ENCODE results near the gene PVRIG. TPM values are rescaled to one million over a fixed set of nuclear protein-coding genes. Genes with fewer than 3 reads are reported as not detected.
"Not testable (repeated sequence)": the region's sequence is repeated elsewhere in the genome, so short reads cannot be mapped to it uniquely, and the experiment has no call there.

PVRIG gene
- 1 to 10 TPM in 2 of 4 donors, under 1 TPM in 1, not detected in 1; 0.23 to 1.5 (median 1.4) TPM for total RNA-seq

DNA sequence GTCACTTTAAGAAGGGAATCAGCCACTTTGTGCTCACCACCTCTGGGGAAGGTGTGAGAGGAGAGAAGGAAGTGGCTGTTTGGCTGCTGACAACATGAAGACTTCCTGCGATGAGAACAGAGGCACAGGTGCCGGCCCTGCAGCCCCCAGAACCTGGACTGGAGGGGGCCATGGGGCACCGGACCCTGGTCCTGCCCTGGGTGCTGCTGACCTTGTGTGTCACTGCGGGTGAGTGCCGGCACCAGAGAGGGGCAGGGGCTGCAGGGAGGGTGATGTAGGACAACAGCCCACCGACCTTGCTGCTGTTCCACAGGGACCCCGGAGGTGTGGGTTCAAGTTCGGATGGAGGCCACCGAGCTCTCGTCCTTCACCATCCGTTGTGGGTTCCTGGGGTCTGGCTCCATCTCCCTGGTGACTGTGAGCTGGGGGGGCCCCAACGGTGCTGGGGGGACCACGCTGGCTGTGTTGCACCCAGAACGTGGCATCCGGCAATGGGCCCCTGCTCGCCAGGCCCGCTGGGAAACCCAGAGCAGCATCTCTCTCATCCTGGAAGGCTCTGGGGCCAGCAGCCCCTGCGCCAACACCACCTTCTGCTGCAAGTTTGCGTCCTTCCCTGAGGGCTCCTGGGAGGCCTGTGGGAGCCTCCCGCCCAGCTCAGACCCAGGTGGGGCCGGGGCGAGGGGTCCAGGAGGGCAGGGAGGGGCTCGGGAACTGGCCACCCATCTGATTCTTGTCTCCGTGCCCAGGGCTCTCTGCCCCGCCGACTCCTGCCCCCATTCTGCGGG lies at the start of gene PVRIG:
PVRIG (plus strand) TSS at position 149 of the 785 bp plus-strand sequence; CDS start at position 171, 22 bp downstream.
- H3K9me3 ChIP-seq; H3K27me3 ChIP-seq; H3K27ac ChIP-seq (replicated peaks in 1 of 4); DNase-seq (ENCODE audit: extremely low spot score): not testable (repeated sequence)
- peaks cover 0 to 41% (median 28%) of the 10 kb centered on the region in 4 donors for H3K36me3 ChIP-seq
- 88% methylated on average over 11 of the region's 27 CpGs for WGBS
- peaks cover 4 to 18% (median 10%) of the 10 kb centered on the region in 4 donors for H3K4me1 ChIP-seq
- intact Hi-C loops (cut with DNase I), result loop anchor here (5.0 kb wide), 1 partner anchor 88 kb away; no protein-coding TSS in a partner anchor
- H3K4me3 ChIP-seq, result peak within 1 kb of the TSS in 2 of 4 donors; percentile 6 to 25

DNA sequence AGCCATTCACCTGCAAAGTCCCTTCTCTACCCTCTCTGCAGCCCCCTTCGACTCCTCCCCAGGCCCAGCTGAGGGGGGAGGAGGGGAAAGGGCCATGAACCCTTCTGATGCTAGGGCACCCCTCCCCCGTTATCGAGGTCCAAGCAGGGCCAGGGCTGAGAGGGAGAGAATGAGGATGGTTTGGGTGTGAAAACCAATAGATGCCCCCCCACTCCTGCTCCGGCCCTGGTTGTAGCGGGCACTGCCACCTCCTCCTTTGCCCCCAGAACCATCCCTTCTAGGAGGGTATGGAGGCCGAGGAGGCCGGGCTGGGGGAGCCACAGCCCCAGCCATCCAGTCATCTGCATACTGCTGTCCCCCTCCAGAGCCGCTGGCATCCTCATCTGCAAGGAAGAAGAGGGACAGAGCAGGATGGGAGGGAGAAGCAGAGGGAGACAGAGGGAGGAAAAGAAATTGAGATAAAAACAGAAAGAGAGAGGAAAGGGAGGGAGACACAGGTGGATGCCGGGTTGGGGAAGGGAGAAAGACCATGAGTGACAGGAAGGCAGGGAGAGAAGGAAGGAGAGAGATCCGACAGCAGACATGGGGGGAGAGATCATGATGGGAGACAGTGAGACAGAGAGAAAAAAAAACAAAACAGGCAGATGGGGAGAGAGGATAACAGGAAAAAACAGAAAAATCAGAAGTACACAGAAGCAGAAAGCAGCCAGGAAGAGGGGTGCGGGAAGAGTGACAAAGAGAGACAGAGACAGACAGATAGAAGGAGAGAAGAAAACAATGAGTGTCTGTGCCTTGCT lies 49.5 kb upstream of the PVRIG start:
- Histone ChIP-seq H3K27ac (replicated peaks in 1 of 4) (no peak overlapping the region), H3K27me3 (peaks cover 0 to 31% (median 7%) of the 10 kb centered on the region in 4 donors), H3K4me1 (peaks cover 13 to 45% (median 38%) of the 10 kb centered on the region in 4 donors), H3K9me3 (no peaks in the 10 kb centered on the region), H3K36me3 (no peaks in the 10 kb centered on the region), H3K4me3 (no peak overlapping the region)
- DNase-seq (ENCODE audit: extremely low spot score), result no peak
- intact Hi-C loops (cut with DNase I), result no loop called here
- TF ChIP-seq EP300 (IDR thresholded peaks at IDR 0.05) (no peak), POLR2A (IDR thresholded peaks at IDR 0.05; ENCODE audit: low read depth) (no peak), POLR2AphosphoS5 (IDR thresholded peaks at IDR 0.05) (no peak)
- TF ChIP-seq, protein P1, sequence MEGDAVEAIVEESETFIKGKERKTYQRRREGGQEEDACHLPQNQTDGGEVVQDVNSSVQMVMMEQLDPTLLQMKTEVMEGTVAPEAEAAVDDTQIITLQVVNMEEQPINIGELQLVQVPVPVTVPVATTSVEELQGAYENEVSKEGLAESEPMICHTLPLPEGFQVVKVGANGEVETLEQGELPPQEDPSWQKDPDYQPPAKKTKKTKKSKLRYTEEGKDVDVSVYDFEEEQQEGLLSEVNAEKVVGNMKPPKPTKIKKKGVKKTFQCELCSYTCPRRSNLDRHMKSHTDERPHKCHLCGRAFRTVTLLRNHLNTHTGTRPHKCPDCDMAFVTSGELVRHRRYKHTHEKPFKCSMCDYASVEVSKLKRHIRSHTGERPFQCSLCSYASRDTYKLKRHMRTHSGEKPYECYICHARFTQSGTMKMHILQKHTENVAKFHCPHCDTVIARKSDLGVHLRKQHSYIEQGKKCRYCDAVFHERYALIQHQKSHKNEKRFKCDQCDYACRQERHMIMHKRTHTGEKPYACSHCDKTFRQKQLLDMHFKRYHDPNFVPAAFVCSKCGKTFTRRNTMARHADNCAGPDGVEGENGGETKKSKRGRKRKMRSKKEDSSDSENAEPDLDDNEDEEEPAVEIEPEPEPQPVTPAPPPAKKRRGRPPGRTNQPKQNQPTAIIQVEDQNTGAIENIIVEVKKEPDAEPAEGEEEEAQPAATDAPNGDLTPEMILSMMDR (IDR thresholded peaks at IDR 0.05), result no peak
- WGBS, result 86% methylated on average over 9 of the region's 11 CpGs

DNA sequence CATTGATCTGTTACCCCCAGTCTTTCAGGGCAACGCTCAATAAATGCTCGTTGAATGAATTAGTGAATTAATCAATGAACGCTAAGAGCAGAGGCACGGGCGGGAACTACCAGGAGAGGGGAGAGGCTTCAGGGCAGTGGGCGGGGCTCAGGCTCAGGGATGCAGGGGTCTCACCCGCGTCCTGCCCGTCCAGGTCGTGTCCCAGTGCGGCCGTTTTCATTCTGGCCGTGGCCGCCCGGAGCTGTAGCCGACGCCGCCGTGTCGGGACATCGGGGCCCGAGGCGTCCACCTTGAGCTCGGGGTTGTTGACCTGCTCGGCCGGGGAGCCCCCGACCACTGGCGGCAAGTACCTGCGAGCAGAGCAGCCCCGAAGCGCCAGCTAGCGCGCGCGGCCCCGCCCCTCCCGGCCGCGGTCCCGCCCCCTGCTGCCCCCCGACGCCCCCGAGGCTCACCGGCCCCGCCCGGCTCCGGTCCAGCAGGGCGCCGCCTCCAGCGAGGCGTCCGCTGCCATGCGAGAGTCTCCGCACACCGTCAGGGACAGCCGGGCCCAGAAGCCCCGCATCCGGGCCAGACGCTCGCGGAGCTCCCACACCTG lies 48.6 kb upstream of the PVRIG start:
- H3K27ac ChIP-seq (replicated peaks in 1 of 4), result no peak overlapping the region
- no peak for TF ChIP-seq POLR2AphosphoS5 (IDR thresholded peaks at IDR 0.05)
- no peak for TF ChIP-seq POLR2A (IDR thresholded peaks at IDR 0.05; ENCODE audit: low read depth)
- TF ChIP-seq, protein P1 (IDR thresholded peaks at IDR 0.05), result no peak
- TF ChIP-seq EP300 (IDR thresholded peaks at IDR 0.05), result no peak
- intact Hi-C loops (cut with DNase I), result no loop called here
- H3K4me3 ChIP-seq, result peak overlapping the region; percentile 53 to 64 (median 54)
- peaks cover 13 to 47% (median 39%) of the 10 kb centered on the region in 4 donors for H3K4me1 ChIP-seq
- 22% methylated on average over 18 of the region's 61 CpGs for WGBS
- H3K36me3 ChIP-seq, result no peaks in the 10 kb centered on the region
- no peak for DNase-seq (ENCODE audit: extremely low spot score)
- peaks cover 0 to 31% (median 7%) of the 10 kb centered on the region in 4 donors for H3K27me3 ChIP-seq
- no peaks in the 10 kb centered on the region for H3K9me3 ChIP-seq

DNA sequence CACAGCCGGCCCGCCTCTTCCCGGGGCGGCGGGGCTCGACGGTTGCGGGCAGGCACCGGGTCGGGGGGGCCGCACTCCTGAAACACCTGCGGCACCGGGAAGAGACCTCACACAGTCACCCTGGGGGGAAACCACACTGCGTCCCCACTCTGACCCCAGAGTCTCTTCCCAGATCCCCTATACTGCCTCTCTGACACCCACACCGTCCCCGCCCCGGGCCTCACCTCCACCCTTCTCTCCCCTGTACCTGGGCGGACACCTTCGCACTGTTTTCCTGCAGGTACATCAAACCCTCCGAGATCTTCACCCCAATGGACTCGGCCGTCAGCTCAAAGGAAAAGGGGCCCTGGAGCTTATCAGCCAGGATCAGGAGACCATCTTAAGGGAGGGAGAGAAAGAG lies 47.9 kb upstream of the PVRIG start:
- peak overlapping the region; percentile 53 to 64 (median 54) for H3K4me3 ChIP-seq
- H3K36me3 ChIP-seq, result no peaks in the 10 kb centered on the region
- intact Hi-C loops (cut with DNase I), result no loop called here
- DNase-seq (ENCODE audit: extremely low spot score), result no peak
- H3K27me3 ChIP-seq, result peaks cover 0 to 24% (median 7%) of the 10 kb centered on the region in 4 donors
- H3K9me3 ChIP-seq, result no peaks in the 10 kb centered on the region
- WGBS, result 62% methylated on average over 9 of the region's 22 CpGs
- TF ChIP-seq, protein P1 (IDR thresholded peaks at IDR 0.05), result no peak
- TF ChIP-seq POLR2A (IDR thresholded peaks at IDR 0.05; ENCODE audit: low read depth) (no peak), POLR2AphosphoS5 (IDR thresholded peaks at IDR 0.05) (no peak), EP300 (IDR thresholded peaks at IDR 0.05) (no peak)
- H3K4me1 ChIP-seq, result peaks cover 16 to 47% (median 39%) of the 10 kb centered on the region in 4 donors
- no peak overlapping the region for H3K27ac ChIP-seq (replicated peaks in 1 of 4)

All from esophagus muscularis mucosa (tissue), 4 donors.